ENCODE measurements around the gene LTBP3. TPM values are rescaled to one million over a fixed set of nuclear protein-coding genes. Genes with fewer than 3 reads are reported as not detected.
A peak's percentile ranks its signal among the peaks of the same experiment; 100 is the strongest.

The LTBP3 gene
- total and polyA plus RNA-seq, 2 of the 13 experiments (the other 11 are each of a cell fraction or from before 2014, with no cell fraction given), result 12.2 to 68.1 TPM

GRCh38 chr11:65524741-65525545 lies 33.2 kb downstream of the LTBP3 start, which contains the start of gene SCYL1 (continued):
- TF ChIP-seq, protein P1, sequence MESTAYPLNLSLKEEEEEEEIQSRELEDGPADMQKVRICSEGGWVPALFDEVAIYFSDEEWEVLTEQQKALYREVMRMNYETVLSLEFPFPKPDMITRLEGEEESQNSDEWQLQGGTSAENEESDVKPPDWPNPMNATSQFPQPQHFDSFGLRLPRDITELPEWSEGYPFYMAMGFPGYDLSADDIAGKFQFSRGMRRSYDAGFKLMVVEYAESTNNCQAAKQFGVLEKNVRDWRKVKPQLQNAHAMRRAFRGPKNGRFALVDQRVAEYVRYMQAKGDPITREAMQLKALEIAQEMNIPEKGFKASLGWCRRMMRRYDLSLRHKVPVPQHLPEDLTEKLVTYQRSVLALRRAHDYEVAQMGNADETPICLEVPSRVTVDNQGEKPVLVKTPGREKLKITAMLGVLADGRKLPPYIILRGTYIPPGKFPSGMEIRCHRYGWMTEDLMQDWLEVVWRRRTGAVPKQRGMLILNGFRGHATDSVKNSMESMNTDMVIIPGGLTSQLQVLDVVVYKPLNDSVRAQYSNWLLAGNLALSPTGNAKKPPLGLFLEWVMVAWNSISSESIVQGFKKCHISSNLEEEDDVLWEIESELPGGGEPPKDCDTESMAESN (CRISPR knock-in tag; conservative IDR thresholded peaks at IDR 0.05), result peak; percentile 67; the same call in 1 of the 2 replicates
- no peak for TF ChIP-seq SIX1 (CRISPR knock-in tag; IDR thresholded peaks at IDR 0.05; ENCODE audit: borderline replicate concordance)
- no peak for TF ChIP-seq HIVEP1 (CRISPR knock-in tag; IDR thresholded peaks at IDR 0.05)
- TF ChIP-seq BORCS8-MEF2B (CRISPR knock-in tag; IDR thresholded peaks at IDR 0.05), result peak; percentile 77; the same call in 1 of the 2 replicates
- peak; percentile 39; the same call in 1 of the 2 replicates for TF ChIP-seq ZNF138 (CRISPR knock-in tag; IDR thresholded peaks at IDR 0.05; ENCODE audit: low read depth)
- TF ChIP-seq IRX3 (CRISPR knock-in tag; IDR thresholded peaks at IDR 0.05; ENCODE audit: borderline replicate concordance, low read depth), result peak; percentile 73; the same call in 1 of the 2 replicates
- TF ChIP-seq ZNF317 (CRISPR knock-in tag; IDR thresholded peaks at IDR 0.05), result no peak
- TF ChIP-seq ZNF891 (CRISPR knock-in tag; IDR thresholded peaks at IDR 0.05), result peak; percentile 40; the same call in 1 of the 2 replicates
- TF ChIP-seq SRF (IDR thresholded peaks at IDR 0.05; ENCODE audit: low read depth, low read length), result no peak
- 0 out of 2 replicates have a peak, but pooled peaks have one; percentile 15 for TF ChIP-seq PPARG (CRISPR knock-in tag; conservative IDR thresholded peaks at IDR 0.05)
- no peak for TF ChIP-seq ZHX1 (CRISPR knock-in tag; IDR thresholded peaks at IDR 0.05; ENCODE audit: low read depth)
- peak; percentile 54; the same call in 1 of the 2 replicates for TF ChIP-seq ARNT2 (CRISPR knock-in tag; IDR thresholded peaks at IDR 0.05; ENCODE audit: low read depth)
- no peak for TF ChIP-seq SP1 (IDR thresholded peaks at IDR 0.05)
- TF ChIP-seq SP1 (CRISPR knock-in tag; IDR thresholded peaks at IDR 0.05), result peak; percentile 38
- 0 out of 2 replicates have a peak, but pooled peaks have one; percentile 33 for TF ChIP-seq ZNF776 (CRISPR knock-in tag; IDR thresholded peaks at IDR 0.05)
- peak; percentile 32 for TF ChIP-seq YY1 (IDR thresholded peaks at IDR 0.05; ENCODE audit: insufficient read depth, insufficient replicate concordance, low read depth, low read length)
- peak; percentile 83; the same call in 1 of the 2 replicates for TF ChIP-seq ZNF747 (CRISPR knock-in tag; IDR thresholded peaks at IDR 0.05; ENCODE audit: borderline replicate concordance)
- peak; percentile 50; the same call in 1 of the 2 replicates for TF ChIP-seq ZNF790 (CRISPR knock-in tag; IDR thresholded peaks at IDR 0.05; ENCODE audit: borderline replicate concordance)
- peak; percentile 35; the same call in 1 of the 2 replicates for TF ChIP-seq SP5 (CRISPR knock-in tag; IDR thresholded peaks at IDR 0.05; ENCODE audit: borderline replicate concordance, low read depth)
- peak; percentile 17; the same call in 1 of the 2 replicates for TF ChIP-seq RXRB (CRISPR knock-in tag; IDR thresholded peaks at IDR 0.05; ENCODE audit: borderline replicate concordance)
- no peak for TF ChIP-seq NFIC (IDR thresholded peaks at IDR 0.05; ENCODE audit: low read length)
- TF ChIP-seq, protein P2, sequence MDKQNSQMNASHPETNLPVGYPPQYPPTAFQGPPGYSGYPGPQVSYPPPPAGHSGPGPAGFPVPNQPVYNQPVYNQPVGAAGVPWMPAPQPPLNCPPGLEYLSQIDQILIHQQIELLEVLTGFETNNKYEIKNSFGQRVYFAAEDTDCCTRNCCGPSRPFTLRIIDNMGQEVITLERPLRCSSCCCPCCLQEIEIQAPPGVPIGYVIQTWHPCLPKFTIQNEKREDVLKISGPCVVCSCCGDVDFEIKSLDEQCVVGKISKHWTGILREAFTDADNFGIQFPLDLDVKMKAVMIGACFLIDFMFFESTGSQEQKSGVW (CRISPR knock-in tag; IDR thresholded peaks at IDR 0.05; ENCODE audit: borderline replicate concordance), result no peak
- TF ChIP-seq ZNF101 (CRISPR knock-in tag; IDR thresholded peaks at IDR 0.05; ENCODE audit: borderline replicate concordance, low read depth), result no peak
- no peak for TF ChIP-seq PCBP1 (IDR thresholded peaks at IDR 0.05; ENCODE audit: borderline replicate concordance, low read depth, low read length)
- TF ChIP-seq MEIS1 (CRISPR knock-in tag; IDR thresholded peaks at IDR 0.05; ENCODE audit: borderline replicate concordance), result 0 out of 2 replicates have a peak, but pooled peaks have one; percentile 51
